K562 (cell line): ENCODE measurements around the gene SYNPO2. TPM values are rescaled to one million over a fixed set of nuclear protein-coding genes. Genes with fewer than 3 reads are reported as not detected.

ENCODE experiments used
- ATAC-seq: fragments of 200-7000 bp; cut with Tn5 transposase; 3 replicates; pipeline ENCODE4 v1.9.1; 2020; ENCODE audit warnings: moderate library complexity
- BruUV-seq: library from RNA; stranded (reverse); fragments of 400-500 nt; replicated peaks from 2 replicates; lab custom pipeline; 2021; lab: Mats Ljungman, UMichigan
- CTCF ChIA-PET: fragments of 300-600 bp; formaldehyde crosslinking; extraction: SDS; loops from one replicate; lab custom pipeline; 2021; ENCODE audit warnings: low intra/inter-chr PET ratio; lab: Yijun Ruan, JAX
- POLR2A ChIA-PET: fragments of 300-600, 350-650 bp; sonication (Branson Sonifier 250); formaldehyde crosslinking; extraction: SDS; loops from one replicate; lab custom pipeline; 2021; ENCODE audit warnings: antibody characterized with exemption, inconsistent platforms; lab: Yijun Ruan, JAX
- DNase-seq, 4 experiments: peaks; one replicate each; pipeline versions ENCODE4 v3.0.0 to v3.0.0-alpha.2; 2011 to 2018; ENCODE audit warnings: low spot score in 3 of 4, mixed read lengths in 3 of 4; ENCODE audit errors: extremely low read depth in 1 of 4
- FAIRE-seq: peaks from 2 replicates; lab custom pipeline; 2011; peaks lifted over from hg19 to GRCh38; lab: Jason Lieb, UNC
- H2AFZ ChIP-seq: 2 replicates; pipeline ENCODE4 v1.6.0; 2011; ENCODE audit warnings: low read depth, low read length, control low read depth, inconsistent platforms
- H3K27ac ChIP-seq: fragments of 200-600 bp; 3 replicates; pipeline ENCODE4 v1.8.0; 2011; ENCODE audit warnings: low read depth, mild to moderate bottlenecking, control low read depth, inconsistent platforms, low read length, moderate library complexity, mixed read lengths; ENCODE audit errors: extremely low read depth
- H3K27me3 ChIP-seq, 2 experiments: fragments of 300-600 bp in 1 of 2; 2 replicates in 1 of 2; 3 replicates in 1 of 2; pipeline versions ENCODE4 v1.6.0 to v1.8.0; 2011; ENCODE audit warnings: inconsistent platforms in 2 of 2, low read length in 2 of 2, mild to moderate bottlenecking in 1 of 2, mixed read lengths in 1 of 2, moderate library complexity in 1 of 2; ENCODE audit not compliant: control insufficient read depth in 2 of 2, insufficient read depth in 2 of 2
- H3K36me3 ChIP-seq: fragments of 300-600 bp; 3 replicates; pipeline ENCODE4 v1.8.0; 2011; ENCODE audit warnings: mild to moderate bottlenecking, low read length, inconsistent platforms; ENCODE audit not compliant: control insufficient read depth, insufficient read depth
- H3K4me1 ChIP-seq, 2 experiments: fragments of 200-600 bp in 1 of 2; replicated peaks in 1 of 2; 2 replicates in 1 of 2; 3 replicates in 1 of 2; pipeline versions ENCODE4 v1.5.1 to v1.8.0; 2011; ENCODE audit warnings: inconsistent platforms in 2 of 2, low read length in 2 of 2, mild to moderate bottlenecking in 1 of 2, mixed read lengths in 1 of 2, moderate library complexity in 1 of 2; ENCODE audit not compliant: control insufficient read depth in 2 of 2, insufficient read depth in 2 of 2
- H3K4me2 ChIP-seq: 2 replicates; pipeline ENCODE4 v1.6.1; 2011; ENCODE audit warnings: low read length, control low read depth, inconsistent platforms, mixed read lengths; ENCODE audit not compliant: insufficient read depth
- H3K4me3 ChIP-seq: fragments of 200-600 bp; sonication (generic), shearing (Covaris generic); 2 replicates; pipeline ENCODE4 v1.5.1; 2016; ENCODE audit warnings: control low read depth, inconsistent platforms
- H3K79me2 ChIP-seq: fragments of 200-600 bp; 3 replicates; pipeline ENCODE4 v1.8.0; 2011; ENCODE audit warnings: low read length, inconsistent platforms; ENCODE audit not compliant: control insufficient read depth, insufficient read depth
- H3K9ac ChIP-seq, 2 experiments: 2 replicates each; pipeline versions ENCODE4 v1.6.0 to v1.6.1; 2011; ENCODE audit warnings: low read depth in 2 of 2, low read length in 2 of 2, control low read depth in 1 of 2, inconsistent platforms in 1 of 2, mild to moderate bottlenecking in 1 of 2, mixed read lengths in 1 of 2; ENCODE audit not compliant: insufficient read depth in 1 of 2
- H3K9me1 ChIP-seq: one replicate; pipeline ENCODE4 v1.6.0; 2011; ENCODE audit warnings: inconsistent platforms, mild to moderate bottlenecking, low read length, moderate library complexity; ENCODE audit not compliant: control insufficient read depth, insufficient read depth
- H3K9me3 ChIP-seq: replicated peaks from 2 replicates; pipeline ENCODE4 v1.5.1; 2011; ENCODE audit warnings: low read depth, low read length, inconsistent platforms; ENCODE audit not compliant: control insufficient read depth, insufficient read depth
- H4K20me1 ChIP-seq: replicated peaks from 2 replicates; pipeline ENCODE4 v1.6.1; 2011; ENCODE audit warnings: low read length, inconsistent platforms, mixed read lengths; ENCODE audit not compliant: control insufficient read depth, insufficient read depth
- ARID2 ChIP-seq: fragments of 450-650 bp; IDR thresholded peaks from 2 replicates; pipeline ENCODE4 v1.6.1; 2017; ENCODE audit warnings: antibody characterized with exemption, mild to moderate bottlenecking
- BCOR ChIP-seq: fragments of 450-650 bp; IDR thresholded peaks from 2 replicates; pipeline ENCODE4 v1.6.1; 2016
- FOXO4 ChIP-seq: fragments of 450-650 bp; formaldehyde crosslinking; IDR thresholded peaks from 2 replicates; pipeline ENCODE4 v1.4.0; 2020; ENCODE audit warnings: mild to moderate bottlenecking, moderate library complexity
- HMG20A ChIP-seq: fragments of 450-650 bp; formaldehyde crosslinking; conservative IDR thresholded peaks from 2 replicates; pipeline ENCODE4 v1.4.0; 2020; ENCODE audit warnings: mild to moderate bottlenecking, mixed read lengths
- KHSRP ChIP-seq: fragments of 450-650 bp; IDR thresholded peaks from 2 replicates; pipeline ENCODE4 v1.6.1; 2017
- L3MBTL2 ChIP-seq: fragments of 450-650 bp; IDR thresholded peaks from 2 replicates; pipeline ENCODE4 v1.6.1; 2016; ENCODE audit warnings: mild to moderate bottlenecking, moderate library complexity
- MCM3 ChIP-seq: fragments of 450-650 bp; IDR thresholded peaks from 2 replicates; pipeline ENCODE4 v1.6.1; 2016
- NRF1 ChIP-seq, 2 experiments: fragments of 450-650 bp; IDR thresholded peaks in 1 of 2; conservative IDR thresholded peaks in 1 of 2; 2 replicates each; pipeline ENCODE4 v1.6.1; 2014; ENCODE audit warnings: mild to moderate bottlenecking in 2 of 2
- POLR2A ChIP-seq: fragments of 450-650 bp; conservative IDR thresholded peaks from 2 replicates; pipeline ENCODE4 v1.6.1; 2016
- SMARCA5 ChIP-seq: fragments of 450-650 bp; IDR thresholded peaks from 2 replicates; pipeline ENCODE4 v1.6.1; 2016
- U2AF2 ChIP-seq: fragments of 200-400 bp; formaldehyde crosslinking; optimal IDR thresholded peaks from 2 replicates; pipeline ENCODE3; 2017; ENCODE audit warnings: low read depth, mild to moderate bottlenecking, low read length
- ZC3H11A ChIP-seq: IDR thresholded peaks from 2 replicates; pipeline ENCODE4 v1.6.1; 2012; ENCODE audit warnings: low read depth, low read length, improper control_type of control experiment
- ZNF175 ChIP-seq: fragments of 200-800 bp; sonication (Bioruptor generic); IDR thresholded peaks from 2 replicates; pipeline ENCODE4 v1.6.1; 2016; ENCODE audit warnings: low read depth, mild to moderate bottlenecking, missing genetic modification characterization, missing compliant biosample characterization
- ZNF518B ChIP-seq: fragments of 250-450 bp; sonication (Bioruptor Pico); IDR thresholded peaks from 2 replicates; pipeline ENCODE4 v1.5.0; 2021; ENCODE audit warnings: mild to moderate bottlenecking, moderate library complexity
- WGBS: fragments of 100-300 bp; shearing (Covaris generic); methylation state at CpG from one replicate; pipeline ENCODE4 v1.1.6; 2016; ENCODE audit warnings: low coverage, mixed read lengths; ENCODE audit not compliant: insufficient coverage; ENCODE audit errors: missing lambda C conversion rate; 5-methylcytosine and 5-hydroxymethylcytosine counted together
- in situ Hi-C: fragments of 300-500 bp; cut with MboI; formaldehyde crosslinking; loops from 4 replicates; pipeline ENCODE4 v1.15.0; 2018; ENCODE audit warnings: inconsistent platforms, mixed read lengths
- intact Hi-C: fragments of 100-400 bp; cut with micrococcal nuclease; formaldehyde crosslinking; loops from 2 replicates; pipeline ENCODE4 v1.14.2; 2022
- polyA plus RNA-seq, 8 experiments: library from polyadenylated mRNA; depleted of rRNA in 4 of 8; stranded (reverse) in 5 of 8; unstranded in 3 of 8; fragments of >200 nt; fragmentation: Nextera tagmentation in 2 of 8; fragmentation: Illumina TruSeq in 1 of 8; extraction: Ambion mirVana in 2 of 8; extraction: Trizol in 1 of 8; gene quantifications; 2 replicates each; pipeline versions ENCODE4 v1.2.1 to v1.2.3, GENCODE V29; 2011 to 2014; ENCODE audit warnings: inconsistent platforms in 1 of 8, missing spikeins in 1 of 8
- total RNA-seq, 7 experiments: library from RNA; depleted of rRNA in 6 of 7; stranded (reverse); fragments of >200 nt in 6 of 7; fragmentation: Illumina TruSeq in 2 of 7; extraction: Trizol in 2 of 7; gene quantifications; 2 replicates each; pipeline versions ENCODE4 v1.2.1 to v1.2.3, GENCODE V29; 2011 to 2021; ENCODE audit warnings: low replicate concordance in 1 of 7

The SYNPO2 gene
- total and polyA plus RNA-seq, 9 of the 15 experiments (the other 6 are each of a cell fraction or from before 2014, with no cell fraction given): 0.03 to 0.18 TPM; not detected in 7

- TF ChIP-seq ZNF518B (CRISPR knock-in tag) (no peak), ARID2 (no peak), KHSRP (no peak), POLR2A (no peak), MCM3 (no peak)
These were observed 91.1 kb downstream of the SYNPO2 start (continued) for GRCh38 chr4:118979712-118980111.

GRCh38 chr4:118981171-118981838 is 92.7 kb downstream of the SYNPO2 start:
- no peaks in the 10 kb centered on the region for H3K36me3 ChIP-seq
- no peak for DNase-seq
- no peaks in the 10 kb centered on the region for H4K20me1 ChIP-seq
- H3K4me3 ChIP-seq: no peak overlapping the region
- no TSS peak for BruUV-seq
- H3K9me1 ChIP-seq: no peaks in the 10 kb centered on the region
- POLR2A ChIA-PET: no interaction called here
- H3K27me3 ChIP-seq: peaks cover 0 to 7% of the 10 kb centered on the region in 2 experiments; a peak in 2 of 5 replicates
- H3K9me3 ChIP-seq: no peaks in the 10 kb centered on the region
- no peak overlapping the region for H3K27ac ChIP-seq
- intact Hi-C loops (loop anchor here (2.0 to 10.0 kb wide), 4 partner anchors 61 to 1073 kb away; no protein-coding TSS in a partner anchor), in situ Hi-C loops (no loop called here)
- ATAC-seq: no peak
- no peaks in the 10 kb centered on the region for H3K4me1 ChIP-seq
- CTCF ChIA-PET: interaction anchor here (0.6 to 1.8 kb wide), 3 partner anchors 305 to 1172 kb away, joined by 3 to 18 read pairs (median 4); no protein-coding TSS in a partner anchor
- no peak overlapping the region for H3K9ac ChIP-seq
- no peak overlapping the region for H2AFZ ChIP-seq
- FAIRE-seq: no peak
- no peaks in the 10 kb centered on the region for H3K79me2 ChIP-seq
- H3K4me2 ChIP-seq: no peak overlapping the region
- 0% methylated on average over 6 of the region's 6 CpGs for WGBS
- TF ChIP-seq BCOR: no peak
- no peak for TF ChIP-seq SMARCA5
- TF ChIP-seq L3MBTL2: no peak
- TF ChIP-seq ZC3H11A: no peak
- no peak for TF ChIP-seq FOXO4 (CRISPR knock-in tag)
- no peak for TF ChIP-seq U2AF2
- no peak for TF ChIP-seq NRF1 (conservative IDR thresholded peaks at IDR 0.05 in 1 of 2, IDR thresholded peaks at IDR 0.05 in 1 of 2)
- TF ChIP-seq ZNF175: no peak
- TF ChIP-seq HMG20A: no peak
